Hematopoietic multipotent progenitor cell treated with erythropoietin and hydrocortisone succinate and interleukin-3 and kit ligand, for 8 days (in vitro differentiated cells): ENCODE measurements around the gene FAF1.

ENCODE experiments used
- DNase-seq: peaks from one replicate; pipeline ENCODE4 v3.0.0-alpha.2; 2015

FAF1 gene

GRCh38 chr1:50611675-50612074 is 348.4 kb downstream of the FAF1 start:
- DNase-seq: no peak

GRCh38 chr1:50610563-50610962 is 349.5 kb downstream of the FAF1 start:
- no peak for DNase-seq

GRCh38 chr1:50609508-50609907 is 350.6 kb downstream of the FAF1 start:
- no peak for DNase-seq

- peak; percentile 69 for DNase-seq
These were observed 354.7 kb downstream of the FAF1 start for GRCh38 chr1:50605186-50605875.

- DNase-seq: no peak
These were observed 355.5 kb downstream of the FAF1 start for GRCh38 chr1:50604580-50604979.

- DNase-seq: no peak
These were observed 356.5 kb downstream of the FAF1 start for GRCh38 chr1:50603274-50604271.

GRCh38 chr1:50599546-50599945 is 360.5 kb downstream of the FAF1 start:
- DNase-seq: no peak

GRCh38 chr1:50595874-50596273 is 364.2 kb downstream of the FAF1 start:
- DNase-seq: no peak

- no peak for DNase-seq
These were observed 366.6 kb downstream of the FAF1 start for GRCh38 chr1:50593515-50593914.

GRCh38 chr1:50591598-50591997 is 368.5 kb downstream of the FAF1 start:
- DNase-seq: no peak

GRCh38 chr1:50582346-50582745 is 377.7 kb downstream of the FAF1 start:
- DNase-seq: no peak

- DNase-seq: no peak
These were observed 390.0 kb downstream of the FAF1 start for GRCh38 chr1:50570066-50570468.

GRCh38 chr1:50568782-50569181 is 391.3 kb downstream of the FAF1 start:
- DNase-seq: no peak

- DNase-seq: no peak
These were observed 393.7 kb downstream of the FAF1 start for GRCh38 chr1:50566405-50566804.

GRCh38 chr1:50564417-50564816 is 395.6 kb downstream of the FAF1 start:
- no peak for DNase-seq

GRCh38 chr1:50562106-50562505 is 398.0 kb downstream of the FAF1 start:
- DNase-seq: no peak

GRCh38 chr1:50559421-50559820 is 400.6 kb downstream of the FAF1 start:
- no peak for DNase-seq

GRCh38 chr1:50553921-50554320 is 406.1 kb downstream of the FAF1 start:
- DNase-seq: no peak

GRCh38 chr1:50548243-50548642 is 411.8 kb downstream of the FAF1 start:
- DNase-seq: no peak

GRCh38 chr1:50542362-50542761 is 417.7 kb downstream of the FAF1 start:
- DNase-seq: no peak

- no peak for DNase-seq
These were observed 421.6 kb downstream of the FAF1 start for GRCh38 chr1:50538476-50538875.

GRCh38 chr1:50531601-50532000 is 428.5 kb downstream of the FAF1 start:
- DNase-seq: no peak

- DNase-seq: no peak
These were observed 429.0 kb downstream of the FAF1 start for GRCh38 chr1:50531027-50531426.

GRCh38 chr1:50529510-50529909 is 430.6 kb downstream of the FAF1 start:
- no peak for DNase-seq
